Trophoblast cell (in vitro differentiated cells and primary cell): ENCODE measurements around the gene MFSD11.

Experiments used
- DNase-seq, 2 donors: peaks; one replicate each; pipeline ENCODE4 v3.0.0-alpha.2; 2016
- H2AFZ ChIP-seq: 2 replicates; pipeline ENCODE4 v1.6.1; 2013; ENCODE audit warnings: low read length, moderate library complexity, mild to moderate bottlenecking; ENCODE audit not compliant: insufficient read depth, poor library complexity
- H2AK5ac ChIP-seq: 2 replicates; pipeline ENCODE4 v1.6.1; 2013; ENCODE audit warnings: mild to moderate bottlenecking, low read length
- H2BK120ac ChIP-seq: 2 replicates; pipeline ENCODE4 v1.6.1; 2013; ENCODE audit warnings: low read length, mild to moderate bottlenecking, moderate library complexity; ENCODE audit not compliant: insufficient read depth, poor library complexity
- H2BK12ac ChIP-seq: 2 replicates; pipeline ENCODE4 v1.6.1; 2013; ENCODE audit warnings: mild to moderate bottlenecking, low read length, moderate library complexity
- H2BK5ac ChIP-seq: 2 replicates; pipeline ENCODE4 v1.6.1; 2013; ENCODE audit warnings: low read length, low read depth, moderate library complexity, mild to moderate bottlenecking; ENCODE audit not compliant: poor library complexity
- H3K14ac ChIP-seq: 2 replicates; pipeline ENCODE4 v1.6.1; 2013; ENCODE audit warnings: mild to moderate bottlenecking, low read length
- H3K18ac ChIP-seq: 2 replicates; pipeline ENCODE4 v1.6.1; 2013; ENCODE audit warnings: mild to moderate bottlenecking, low read length
- H3K23ac ChIP-seq: 2 replicates; pipeline ENCODE4 v1.6.1; 2013; ENCODE audit warnings: low read length
- H3K27ac ChIP-seq: 2 replicates; pipeline ENCODE4 v1.5.1; 2013; ENCODE audit warnings: low read depth, mild to moderate bottlenecking, inconsistent platforms, low read length, moderate library complexity
- H3K27me3 ChIP-seq: 2 replicates; pipeline ENCODE4 v1.6.1; 2013; ENCODE audit warnings: inconsistent platforms, mild to moderate bottlenecking, low read length, moderate library complexity; ENCODE audit not compliant: insufficient read depth
- H3K36me3 ChIP-seq, 2 experiments: 1 replicate in 1 of 2; 2 replicates in 1 of 2; pipeline ENCODE4 v1.6.1; 2013; ENCODE audit warnings: low read length in 2 of 2, mild to moderate bottlenecking in 2 of 2, moderate library complexity in 1 of 2; ENCODE audit not compliant: insufficient read depth in 2 of 2, control insufficient read depth in 1 of 2
- H3K4ac ChIP-seq: 2 replicates; pipeline ENCODE4 v1.6.1; 2013; ENCODE audit warnings: low read depth, mild to moderate bottlenecking, low read length, moderate library complexity
- H3K4me1 ChIP-seq, 2 experiments: 1 replicate in 1 of 2; 2 replicates in 1 of 2; pipeline ENCODE4 v1.6.1; 2013; ENCODE audit warnings: low read length in 2 of 2, mild to moderate bottlenecking in 2 of 2, moderate library complexity in 1 of 2; ENCODE audit not compliant: insufficient read depth in 2 of 2, control insufficient read depth in 1 of 2
- H3K4me2 ChIP-seq: 2 replicates; pipeline ENCODE4 v1.6.1; 2013; ENCODE audit warnings: inconsistent platforms, mild to moderate bottlenecking, low read length, moderate library complexity
- H3K4me3 ChIP-seq: 2 replicates; pipeline ENCODE4 v1.5.1; 2013; ENCODE audit warnings: mild to moderate bottlenecking, low read depth, low read length, inconsistent platforms
- H3K79me1 ChIP-seq: one replicate; pipeline ENCODE4 v1.6.1; 2013; ENCODE audit warnings: low read length
- H3K79me2 ChIP-seq: 2 replicates; pipeline ENCODE4 v1.6.1; 2013; ENCODE audit warnings: low read length, mild to moderate bottlenecking; ENCODE audit not compliant: control insufficient read depth, insufficient read depth, poor library complexity
- H3K9ac ChIP-seq: 2 replicates; pipeline ENCODE4 v1.6.1; 2013; ENCODE audit warnings: mild to moderate bottlenecking, low read length
- H3K9me3 ChIP-seq: 2 replicates; pipeline ENCODE4 v1.6.1; 2013; ENCODE audit warnings: low read depth, mild to moderate bottlenecking, control low read depth, inconsistent platforms, low read length; ENCODE audit not compliant: insufficient read depth
- H4K12ac ChIP-seq: 2 replicates; pipeline ENCODE4 v1.6.1; 2013; ENCODE audit warnings: low read depth, mild to moderate bottlenecking, low read length, moderate library complexity
- H4K8ac ChIP-seq: 2 replicates; pipeline ENCODE4 v1.6.1; 2013; ENCODE audit warnings: low read depth, mild to moderate bottlenecking, low read length, moderate library complexity
- H4K91ac ChIP-seq: one replicate; pipeline ENCODE4 v1.6.1; 2013; ENCODE audit warnings: low read depth, mild to moderate bottlenecking, low read length, moderate library complexity
- WGBS: extraction: QIAGEN DNeasy Blood & Tissue Kit; methylation state at CpG from one replicate; pipeline ENCODE4 v1.1.7; 2013; ENCODE audit warnings: missing lambda C conversion rate; ENCODE audit not compliant: insufficient read length, insufficient coverage; ENCODE audit errors: extremely low coverage; 5-methylcytosine and 5-hydroxymethylcytosine counted together

Gene MFSD11

GRCh38 chr17:76691379-76692191, 46.3 kb upstream of the MFSD11 start:
- Histone ChIP-seq H3K4me3 (no peak overlapping the region), H3K14ac (no peak overlapping the region), H3K36me3 (peaks cover 5 to 6% of the 10 kb centered on the region in 2 experiments), H2BK12ac (no peak overlapping the region), H3K4me2 (no peak overlapping the region), H3K23ac (no peak overlapping the region), H2AK5ac (no peak overlapping the region), H3K4ac (no peak overlapping the region), H3K27me3 (no peaks in the 10 kb centered on the region), H2BK5ac (no peak overlapping the region), H4K8ac (no peak overlapping the region), H3K79me1 (no peaks in the 10 kb centered on the region), H2AFZ (no peak overlapping the region), H2BK120ac (no peak overlapping the region), H4K12ac (no peak overlapping the region), H3K9me3 (peaks cover 2% of the 10 kb centered on the region), H3K18ac (no peak overlapping the region), H3K9ac (no peak overlapping the region), H3K4me1 (peaks cover 3 to 5% of the 10 kb centered on the region in 2 experiments), H3K27ac (no peak overlapping the region), H4K91ac (no peak overlapping the region), H3K79me2 (no peaks in the 10 kb centered on the region)
- no peak for DNase-seq
- WGBS: no CpG with 5 or more reads among the region's 14 CpGs

- no peak overlapping the region for H3K9ac ChIP-seq
- H3K79me1 ChIP-seq: no peaks in the 10 kb centered on the region
- no peak overlapping the region for H3K4ac ChIP-seq
- DNase-seq: no peak
- WGBS: no CpG with 5 or more reads among the region's 16 CpGs
- H3K14ac ChIP-seq: no peak overlapping the region
- H2BK120ac ChIP-seq: no peak overlapping the region
- H4K12ac ChIP-seq: no peak overlapping the region
- H2AK5ac ChIP-seq: no peak overlapping the region
- no peak overlapping the region for H3K4me2 ChIP-seq
- H3K18ac ChIP-seq: no peak overlapping the region
- H2AFZ ChIP-seq: no peak overlapping the region
- H3K4me3 ChIP-seq: no peak overlapping the region
- no peak overlapping the region for H2BK12ac ChIP-seq
- no peak overlapping the region for H4K8ac ChIP-seq
- H4K91ac ChIP-seq: no peak overlapping the region
- no peaks in the 10 kb centered on the region for H3K4me1 ChIP-seq
- peaks cover 0 to 7% of the 10 kb centered on the region in 2 experiments for H3K36me3 ChIP-seq
- H3K27me3 ChIP-seq: no peaks in the 10 kb centered on the region
- no peaks in the 10 kb centered on the region for H3K79me2 ChIP-seq
- no peak overlapping the region for H2BK5ac ChIP-seq
- no peak overlapping the region for H3K27ac ChIP-seq
- no peaks in the 10 kb centered on the region for H3K9me3 ChIP-seq
- H3K23ac ChIP-seq: no peak overlapping the region
These were observed 42.7 kb upstream of the MFSD11 start for GRCh38 chr17:76695059-76695831.

GRCh38 chr17:76696763-76697701, 40.9 kb upstream of the MFSD11 start:
- no peaks in the 10 kb centered on the region for H3K79me1 ChIP-seq
- H3K9me3 ChIP-seq: no peaks in the 10 kb centered on the region
- no peak overlapping the region for H4K12ac ChIP-seq
- no peak overlapping the region for H3K27ac ChIP-seq
- no peak overlapping the region for H4K8ac ChIP-seq
- peak overlapping the region; percentile 8 for H2AFZ ChIP-seq
- WGBS: no CpG with 5 or more reads among the region's 25 CpGs
- no peak overlapping the region for H3K23ac ChIP-seq
- DNase-seq: peak in 1 of 2 donors; percentile 43
- no peak overlapping the region for H3K4ac ChIP-seq
- H3K36me3 ChIP-seq: peaks cover 0 to 7% of the 10 kb centered on the region in 2 experiments
- no peak overlapping the region for H3K14ac ChIP-seq
- no peak overlapping the region for H3K18ac ChIP-seq
- peaks cover 12% of the 10 kb centered on the region in 2 experiments for H3K4me1 ChIP-seq
- no peaks in the 10 kb centered on the region for H3K79me2 ChIP-seq
- no peak overlapping the region for H4K91ac ChIP-seq
- H2BK120ac ChIP-seq: no peak overlapping the region
- no peaks in the 10 kb centered on the region for H3K27me3 ChIP-seq
- H2BK5ac ChIP-seq: no peak overlapping the region
- no peak overlapping the region for H2AK5ac ChIP-seq
- H2BK12ac ChIP-seq: no peak overlapping the region
- H3K9ac ChIP-seq: no peak overlapping the region
- H3K4me3 ChIP-seq: no peak overlapping the region
- no peak overlapping the region for H3K4me2 ChIP-seq
